LHCN-M2 (cell line): ENCODE data around the gene MYO10. TPM values are rescaled to one million over a fixed set of nuclear protein-coding genes. Genes with fewer than 3 reads are reported as not detected.

Experiments
- DNase-seq: peaks from one replicate; pipeline ENCODE4 v3.0.0-alpha.2; 2012; ENCODE audit warnings: low read depth
- total RNA-seq: library from RNA; depleted of rRNA; stranded (reverse); fragments of >200 nt; gene quantifications from 2 replicates; pipeline ENCODE4 v1.2.3, GENCODE V29; 2014

Gene MYO10
- total RNA-seq, 1 experiment from 2014 or later, result 29.8 TPM

- peak; percentile 81 for DNase-seq
Measured at GRCh38 chr5:16819522-16820167, 116.4 kb downstream of the MYO10 start.

- no peak for DNase-seq
Measured at GRCh38 chr5:16815432-16815831, 120.7 kb downstream of the MYO10 start.

DNA sequence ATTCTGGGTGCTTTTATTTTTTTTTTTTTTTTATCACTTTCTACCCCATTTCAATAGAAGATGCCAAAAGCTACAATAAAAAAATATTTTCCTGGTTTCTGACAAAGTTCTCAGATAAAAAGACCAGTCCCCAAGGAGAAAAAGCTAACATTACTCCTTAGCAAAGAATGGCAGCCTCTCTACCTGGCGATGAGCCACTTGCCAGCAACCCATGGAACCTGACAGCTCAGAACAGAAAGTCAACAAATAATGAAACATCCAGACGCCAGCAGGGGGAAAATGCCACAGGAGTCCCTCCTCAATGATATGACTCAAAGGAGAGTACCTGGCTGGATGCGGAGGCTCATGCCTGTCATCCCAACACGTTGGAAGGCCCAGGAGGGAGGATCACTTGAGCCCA lies 123.2 kb downstream of the MYO10 start:
- DNase-seq, result peak; percentile 25

DNA sequence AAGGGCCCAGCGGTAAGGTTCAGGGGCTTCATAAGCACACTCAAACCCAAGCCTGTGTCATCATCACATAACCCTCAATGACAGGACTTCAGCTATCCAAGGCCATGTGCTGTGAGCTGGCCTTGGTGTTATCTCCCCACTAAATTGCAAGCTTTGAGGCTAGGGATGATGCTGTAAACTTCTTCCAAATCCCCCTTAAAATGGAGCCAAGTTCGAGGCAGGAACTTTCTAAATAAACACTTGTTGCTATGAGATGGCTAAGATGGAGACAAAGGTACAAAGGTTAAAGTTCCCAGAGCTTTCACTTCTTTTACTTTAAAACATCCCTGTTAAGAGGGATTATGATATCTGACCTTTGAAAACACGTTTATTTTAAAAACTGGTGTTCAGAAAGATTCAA lies 123.6 kb downstream of the MYO10 start:
- no peak for DNase-seq

DNA sequence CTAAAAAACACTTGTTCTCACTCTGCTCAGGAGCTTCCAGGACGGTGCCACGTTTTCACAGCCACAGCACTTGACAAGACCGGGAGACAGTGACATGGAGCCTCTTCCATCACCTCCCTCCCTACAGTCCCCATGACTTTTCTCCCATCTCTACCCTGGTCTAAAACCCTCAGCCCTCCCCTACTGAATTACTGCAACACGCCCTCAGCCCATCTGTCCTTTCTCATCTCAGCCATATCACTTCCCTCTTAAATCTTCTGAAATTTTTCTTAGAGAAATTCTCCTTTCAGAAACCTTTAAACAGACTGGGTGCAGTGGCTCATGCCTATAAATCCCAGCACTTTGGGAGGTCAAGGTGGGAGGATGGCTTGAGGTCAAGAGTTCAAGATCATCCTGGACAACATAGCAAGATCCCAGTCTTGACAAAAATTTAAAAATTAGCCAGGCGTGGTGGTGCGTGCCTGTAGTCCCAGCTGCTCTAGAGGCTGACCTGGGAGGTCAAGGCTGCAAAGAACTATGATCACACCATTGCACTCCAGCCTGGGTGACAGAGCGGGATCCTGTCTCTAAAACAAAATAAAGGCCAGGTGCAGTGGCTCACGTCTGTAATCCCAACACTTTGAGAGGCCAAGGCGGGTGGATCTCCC lies 125.8 kb downstream of the MYO10 start:
- peak; percentile 37 for DNase-seq

DNA sequence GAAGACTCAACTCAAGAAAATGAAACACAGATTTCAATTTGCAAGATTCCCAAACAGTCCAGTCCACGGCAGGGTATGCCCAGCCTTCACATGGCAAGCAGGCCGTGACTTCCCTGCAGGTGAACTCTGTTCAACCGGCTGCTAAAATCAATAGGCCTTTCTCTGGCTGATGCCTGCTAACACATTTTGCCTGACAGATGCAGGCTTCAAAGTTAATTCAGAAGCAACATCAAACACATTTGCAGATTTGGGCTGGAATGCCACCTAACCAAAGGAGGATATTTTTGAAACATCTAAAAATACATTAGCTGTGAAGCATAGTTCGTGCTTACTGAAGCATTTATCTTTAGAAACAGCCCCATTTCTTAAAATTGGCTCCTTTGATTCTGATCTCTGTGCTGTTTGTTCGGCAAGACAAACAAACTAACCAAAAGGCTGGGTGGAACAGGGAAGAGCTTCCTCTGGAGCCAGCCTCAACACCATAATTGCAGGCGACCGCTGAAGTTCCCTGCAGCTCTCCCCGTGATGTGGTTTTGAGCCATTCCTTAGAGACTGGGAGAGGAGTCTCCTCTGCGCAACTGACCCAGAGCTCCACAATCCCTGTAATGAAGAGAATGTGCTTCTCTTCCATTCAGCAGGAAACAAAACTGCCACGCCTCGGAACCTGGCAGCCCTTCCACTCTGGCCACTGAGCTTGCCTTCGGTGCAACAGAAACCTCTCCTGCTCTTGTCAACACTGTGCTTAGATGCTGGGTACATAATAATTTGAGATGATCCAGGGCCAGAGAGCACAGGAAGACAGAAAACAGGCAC lies 126.5 kb downstream of the MYO10 start:
- peak; percentile 75 for DNase-seq

DNA sequence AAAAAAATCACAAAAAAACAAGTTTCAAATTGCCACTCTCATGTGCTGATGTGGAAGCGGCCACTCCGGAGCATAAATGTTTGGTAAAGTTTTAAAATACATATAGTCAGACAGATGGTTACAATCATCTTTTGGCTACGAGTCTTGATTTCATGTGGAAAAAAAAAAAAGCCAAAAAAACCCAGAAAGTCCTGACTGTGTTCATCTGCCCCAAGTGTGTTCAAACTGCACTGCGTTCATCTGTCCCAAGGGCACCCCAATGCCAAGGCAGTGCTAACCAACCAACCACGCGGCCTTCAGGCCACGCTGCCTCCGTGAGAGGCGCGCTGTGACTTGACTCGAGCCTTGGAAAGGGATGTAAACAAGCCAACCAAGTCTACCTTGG lies 127.1 kb downstream of the MYO10 start:
- no peak for DNase-seq

DNA sequence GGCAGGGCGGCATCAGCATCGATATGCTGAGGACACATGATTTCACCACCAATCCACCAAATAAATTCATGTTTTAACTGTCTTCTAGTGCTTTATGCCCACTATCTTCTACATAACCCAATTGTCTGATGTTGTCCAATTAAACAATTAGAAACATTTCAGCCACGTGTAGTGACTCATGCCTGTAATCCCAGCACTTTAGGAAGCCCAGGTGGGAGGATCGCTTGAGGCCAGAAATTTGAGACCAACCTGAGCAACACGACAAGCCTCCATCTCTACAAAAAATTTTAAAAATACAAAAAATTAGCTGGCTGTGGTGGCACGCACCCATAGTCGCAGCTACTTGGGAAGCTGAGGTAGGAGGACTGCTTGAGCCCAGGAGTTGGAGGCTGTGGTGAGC lies 128.1 kb downstream of the MYO10 start:
- DNase-seq, result no peak

DNA sequence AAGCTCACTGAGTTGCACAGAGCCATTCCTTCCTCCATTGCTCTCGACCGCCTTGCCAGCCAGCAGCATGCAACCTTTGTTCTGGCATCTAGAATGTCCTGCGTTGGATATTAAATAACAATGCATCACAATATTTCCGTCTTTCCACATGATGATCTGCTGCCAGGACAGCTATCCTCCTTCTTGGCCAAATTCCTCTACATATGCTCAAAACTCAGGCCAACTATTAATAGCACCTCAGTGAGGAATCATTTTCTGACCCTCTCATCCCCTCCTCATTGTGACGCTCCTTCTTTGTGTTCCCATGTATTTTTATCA lies 128.6 kb downstream of the MYO10 start:
- DNase-seq, result peak; percentile 14

GRCh38 chr5:16806711-16807546 lies 129.2 kb downstream of the MYO10 start:
- peak; percentile 43 for DNase-seq

DNA sequence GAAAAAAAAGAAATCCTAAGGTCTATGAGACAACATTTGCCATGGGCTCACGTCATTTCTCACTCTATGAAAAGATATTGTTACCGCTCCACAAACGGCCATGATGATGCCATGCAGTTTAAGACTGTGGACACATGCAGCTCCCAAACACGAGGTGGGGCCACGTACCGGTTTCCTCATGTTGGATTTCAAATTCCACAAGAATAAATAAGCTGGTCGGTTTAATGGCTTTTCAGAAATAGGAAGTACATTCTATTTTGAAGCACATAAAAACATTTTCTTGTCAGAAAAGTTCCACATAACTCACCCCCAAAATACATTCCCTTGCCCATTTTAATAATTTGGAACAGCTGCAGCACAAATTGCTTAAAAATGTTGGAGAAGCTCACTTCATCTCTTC lies 130.6 kb downstream of the MYO10 start:
- peak; percentile 81 for DNase-seq

DNA sequence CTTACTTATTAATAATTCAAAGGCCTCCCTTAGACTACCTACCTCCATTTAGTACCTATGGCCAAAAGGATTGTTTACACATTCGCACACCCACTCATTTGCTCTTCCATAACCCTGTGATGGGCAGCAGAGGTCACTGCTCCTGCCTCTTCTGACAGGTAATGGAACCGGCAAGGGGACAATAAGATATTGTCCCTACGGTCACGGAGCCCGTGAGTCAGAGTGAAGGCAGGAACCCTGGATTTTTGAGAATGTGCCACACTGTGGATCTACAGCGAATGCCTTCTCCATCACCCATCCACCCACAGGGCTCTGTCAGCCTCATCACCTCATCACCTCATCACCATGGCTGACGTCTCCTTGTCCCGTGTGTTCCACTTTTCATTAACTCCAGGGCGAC lies 132.3 kb downstream of the MYO10 start:
- DNase-seq, result no peak

DNA sequence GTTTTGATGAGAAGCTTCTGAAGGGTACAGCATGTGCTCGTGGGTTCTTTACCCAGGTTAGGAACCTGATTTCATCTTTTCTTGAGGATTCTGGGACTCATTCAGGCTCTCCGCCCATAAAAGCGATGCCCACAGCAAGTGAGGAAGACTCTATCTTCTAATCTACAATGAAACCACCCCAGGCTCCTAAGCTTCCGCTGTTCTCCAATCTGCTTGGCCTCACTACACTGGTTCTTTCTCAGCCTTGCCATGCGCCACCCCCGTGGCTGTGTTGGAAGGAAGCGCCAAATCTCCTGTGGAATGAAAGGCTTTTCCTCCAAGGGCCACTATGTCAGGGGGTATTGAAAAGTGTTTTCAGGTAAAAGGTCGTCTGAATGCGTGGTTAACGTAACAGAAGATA lies 135.6 kb downstream of the MYO10 start:
- no peak for DNase-seq

DNA sequence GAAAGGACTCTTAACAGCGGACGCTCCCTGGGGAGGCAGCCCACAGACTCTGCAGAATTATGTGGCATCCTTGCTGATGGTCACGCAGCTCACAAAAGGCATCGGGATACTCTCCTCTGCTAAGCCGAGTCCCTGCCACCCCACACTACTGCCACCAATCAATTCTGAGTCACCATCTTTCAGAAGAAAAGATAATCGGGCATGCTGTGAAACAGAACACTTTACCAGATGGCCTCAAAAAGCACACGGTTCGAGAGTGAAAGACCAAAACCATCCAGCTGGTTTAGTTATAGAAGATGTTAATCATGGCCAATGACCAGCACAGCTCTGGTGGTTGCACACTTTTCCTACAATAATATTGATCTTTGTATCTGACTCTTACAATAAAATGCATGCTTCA lies 136.3 kb downstream of the MYO10 start:
- DNase-seq, result no peak

GRCh38 chr5:16797951-16798350 lies 138.1 kb downstream of the MYO10 start:
- no peak for DNase-seq

GRCh38 chr5:16794269-16794913 lies 141.7 kb downstream of the MYO10 start:
- DNase-seq, result no peak

DNA sequence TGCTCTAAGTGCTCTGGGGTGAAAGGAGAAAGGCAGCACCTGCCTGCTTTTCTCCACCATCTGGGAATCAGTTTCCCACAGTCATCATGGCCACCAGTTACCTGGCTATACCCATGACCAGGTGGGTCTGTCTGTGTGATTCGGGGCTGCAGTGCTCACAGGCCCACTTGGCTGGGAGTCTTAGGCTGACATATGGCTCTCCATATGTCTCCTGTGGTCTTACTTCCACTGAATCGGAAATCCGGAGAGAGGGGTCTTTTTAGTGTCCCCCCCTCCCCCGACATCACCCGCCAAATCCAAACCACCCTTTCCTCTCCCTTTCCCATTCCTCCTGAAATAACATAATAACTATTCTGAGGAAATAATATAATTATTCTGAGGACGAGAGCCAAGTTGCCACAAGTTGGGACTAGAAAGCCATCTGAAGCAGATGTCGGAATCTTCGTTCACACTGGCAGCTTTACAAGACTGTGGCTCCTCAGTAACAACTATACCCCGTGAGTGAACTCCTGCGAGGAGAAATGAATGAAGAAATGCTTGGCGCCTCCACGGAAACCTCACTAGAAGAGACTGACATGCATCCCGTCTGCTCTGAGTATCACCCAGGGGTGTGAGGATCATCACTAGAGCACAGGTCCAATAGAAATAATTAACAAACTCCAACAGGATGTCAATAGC lies 143.4 kb downstream of the MYO10 start:
- DNase-seq, result no peak

GRCh38 chr5:16791904-16792597 lies 144.0 kb downstream of the MYO10 start:
- DNase-seq, result no peak

GRCh38 chr5:16791036-16791705 lies 144.9 kb downstream of the MYO10 start:
- DNase-seq, result peak; percentile 61

- DNase-seq, result no peak
Measured at GRCh38 chr5:16788957-16789356, 147.1 kb downstream of the MYO10 start.
